Fibroblast of lung (primary cell): ENCODE results near the gene PNMA6E. TPM values are rescaled to one million over a fixed set of nuclear protein-coding genes. Genes with fewer than 3 reads are reported as not detected.
A peak's percentile ranks its signal among the peaks of the same experiment; 100 is the strongest.

Source experiments
- DNase-seq, 2 donors: peaks; one replicate each; pipeline versions ENCODE4 v3.0.0 to v3.0.0-alpha.2; 2010; ENCODE audit warnings: low read depth in 2 of 2
- H2AFZ ChIP-seq: 2 replicates; pipeline ENCODE4 v1.5.1; 2012; ENCODE audit warnings: low read length, control low read depth, inconsistent platforms
- H3K27ac ChIP-seq: 2 replicates; pipeline ENCODE4 v1.5.1; 2011; ENCODE audit warnings: low read length, control low read depth; ENCODE audit not compliant: insufficient read depth
- H3K27me3 ChIP-seq: 2 replicates; pipeline ENCODE4 v1.5.1; 2011; ENCODE audit warnings: mild to moderate bottlenecking, low read length; ENCODE audit not compliant: control insufficient read depth, insufficient read depth
- H3K36me3 ChIP-seq: 2 replicates; pipeline ENCODE4 v1.5.1; 2011; ENCODE audit warnings: low read length; ENCODE audit not compliant: control insufficient read depth, insufficient read depth
- H3K4me1 ChIP-seq: 2 replicates; pipeline ENCODE4 v1.5.1; 2011; ENCODE audit warnings: low read length; ENCODE audit not compliant: control insufficient read depth, insufficient read depth; ENCODE audit errors: extremely low read depth
- H3K4me2 ChIP-seq: 2 replicates; pipeline ENCODE4 v1.5.1; 2011; ENCODE audit warnings: low read length, control low read depth; ENCODE audit not compliant: insufficient read depth; ENCODE audit errors: extremely low read depth
- H3K4me3 ChIP-seq, 4 experiments: fragments of 200-600 bp in 1 of 4; sonication (generic) in 1 of 4; replicated peaks in 1 of 4; 2 replicates each; pipeline ENCODE4 v1.5.1; 2011 to 2016; ENCODE audit warnings: low read length in 4 of 4, low read depth in 3 of 4, mild to moderate bottlenecking in 3 of 4, control low read depth in 2 of 4, inconsistent platforms in 1 of 4, mixed read lengths in 1 of 4; ENCODE audit not compliant: insufficient read depth in 1 of 4; ENCODE audit errors: control extremely low read depth in 1 of 4
- H3K79me2 ChIP-seq: 2 replicates; pipeline ENCODE4 v1.5.1; 2012; ENCODE audit warnings: mild to moderate bottlenecking, low read length, inconsistent platforms; ENCODE audit not compliant: control insufficient read depth, insufficient read depth
- H3K9ac ChIP-seq: 2 replicates; pipeline ENCODE4 v1.5.1; 2011; ENCODE audit warnings: mild to moderate bottlenecking, low read length, control low read depth; ENCODE audit not compliant: insufficient read depth
- H3K9me3 ChIP-seq: 2 replicates; pipeline ENCODE4 v1.5.1; 2012; ENCODE audit warnings: low read depth, low read length; ENCODE audit not compliant: control insufficient read depth, insufficient read depth
- H4K20me1 ChIP-seq: 2 replicates; pipeline ENCODE4 v1.5.1; 2011; ENCODE audit warnings: low read length; ENCODE audit not compliant: control insufficient read depth, insufficient read depth; ENCODE audit errors: extremely low read depth
- EZH2 ChIP-seq: IDR thresholded peaks from 2 replicates; pipeline ENCODE4 v1.5.1; 2012; ENCODE audit warnings: low read length, control low read depth, mild to moderate bottlenecking; ENCODE audit errors: missing control alignments
- polyA plus RNA-seq, 2 donors: library from polyadenylated mRNA; depleted of rRNA in 1 of 2; stranded (reverse) in 1 of 2; unstranded in 1 of 2; fragments of >200 nt; gene quantifications; 2 replicates each; pipeline ENCODE4 v1.2.1, GENCODE V29; 2011 to 2012; ENCODE audit warnings: missing spikeins in 1 of 2
- total RNA-seq: library from RNA; depleted of rRNA; stranded (reverse); fragments of >200 nt; gene quantifications from 2 replicates; pipeline ENCODE4 v1.2.1, GENCODE V29; 2014
- TF ChIP-seq, protein P1 (sequence below), 2 donors: IDR thresholded peaks in 1 of 2; conservative IDR thresholded peaks in 1 of 2; 1 replicate in 1 of 2; 2 replicates in 1 of 2; pipeline ENCODE4 v1.5.1; 2011 to 2012; ENCODE audit warnings: low read length in 2 of 2, control low read depth in 1 of 2, inconsistent platforms in 1 of 2, low read depth in 1 of 2, mild to moderate bottlenecking in 1 of 2

The PNMA6E gene
- total and polyA plus RNA-seq, 2 donors (not counting 1 experiment from before 2014, with no cell fraction given): not detected

DNA sequence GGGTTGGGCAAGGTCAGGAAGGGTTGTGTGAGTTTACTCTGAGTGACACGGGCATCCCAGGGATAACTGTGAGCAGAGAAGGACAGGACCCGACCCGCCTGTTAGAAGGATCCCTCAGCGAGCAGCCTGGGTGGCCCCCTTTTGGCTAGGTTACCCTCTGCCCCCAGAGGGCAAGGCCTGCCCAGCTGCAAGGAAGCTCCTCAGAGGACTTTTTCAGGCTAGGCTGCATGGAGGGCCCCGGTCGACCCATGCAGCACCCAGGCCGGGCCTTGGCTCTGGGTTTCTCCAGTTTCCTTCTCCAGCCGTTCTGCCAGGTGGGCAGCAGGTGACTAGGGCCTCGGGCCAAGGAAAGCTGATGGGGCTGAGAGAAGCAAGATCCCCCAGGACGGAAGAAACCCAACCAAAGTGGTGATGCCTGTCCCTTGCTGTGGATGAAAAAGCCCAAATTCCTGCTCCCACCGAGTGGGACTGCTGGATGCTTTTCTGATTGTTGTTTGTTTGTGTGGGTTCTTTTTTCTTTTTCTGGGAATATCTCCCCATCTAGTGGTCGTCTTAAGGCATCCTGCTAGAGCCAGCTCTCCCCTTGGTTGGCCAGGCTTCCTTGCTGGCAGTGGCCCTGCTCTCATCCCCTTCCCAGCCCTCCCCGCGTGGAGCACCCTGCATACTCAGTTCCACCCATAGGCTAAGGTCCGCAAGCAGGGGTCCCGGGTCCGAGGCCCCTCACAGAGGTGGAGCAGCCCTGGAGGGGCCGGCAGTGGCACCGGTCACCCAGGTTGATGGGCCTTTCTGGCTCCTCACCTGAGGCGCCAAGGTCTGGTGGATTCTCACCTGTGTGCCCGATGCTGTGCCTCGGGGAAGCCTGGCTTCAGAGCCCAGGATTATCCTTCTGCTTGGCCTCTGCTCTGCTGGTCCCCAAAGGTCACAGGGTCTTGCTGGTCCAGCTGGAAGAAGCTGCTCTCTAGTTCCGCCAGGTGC is 11.9 kb upstream of the PNMA6E start:
- no peak for TF ChIP-seq EZH2
- TF ChIP-seq, protein P1, sequence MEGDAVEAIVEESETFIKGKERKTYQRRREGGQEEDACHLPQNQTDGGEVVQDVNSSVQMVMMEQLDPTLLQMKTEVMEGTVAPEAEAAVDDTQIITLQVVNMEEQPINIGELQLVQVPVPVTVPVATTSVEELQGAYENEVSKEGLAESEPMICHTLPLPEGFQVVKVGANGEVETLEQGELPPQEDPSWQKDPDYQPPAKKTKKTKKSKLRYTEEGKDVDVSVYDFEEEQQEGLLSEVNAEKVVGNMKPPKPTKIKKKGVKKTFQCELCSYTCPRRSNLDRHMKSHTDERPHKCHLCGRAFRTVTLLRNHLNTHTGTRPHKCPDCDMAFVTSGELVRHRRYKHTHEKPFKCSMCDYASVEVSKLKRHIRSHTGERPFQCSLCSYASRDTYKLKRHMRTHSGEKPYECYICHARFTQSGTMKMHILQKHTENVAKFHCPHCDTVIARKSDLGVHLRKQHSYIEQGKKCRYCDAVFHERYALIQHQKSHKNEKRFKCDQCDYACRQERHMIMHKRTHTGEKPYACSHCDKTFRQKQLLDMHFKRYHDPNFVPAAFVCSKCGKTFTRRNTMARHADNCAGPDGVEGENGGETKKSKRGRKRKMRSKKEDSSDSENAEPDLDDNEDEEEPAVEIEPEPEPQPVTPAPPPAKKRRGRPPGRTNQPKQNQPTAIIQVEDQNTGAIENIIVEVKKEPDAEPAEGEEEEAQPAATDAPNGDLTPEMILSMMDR (conservative IDR thresholded peaks at IDR 0.05 in 1 of 2, IDR thresholded peaks at IDR 0.05 in 1 of 2; ENCODE audit: low read depth in 1 of 2, low read length in 2 of 2): no peak
- no peak overlapping the region for H2AFZ ChIP-seq
- H4K20me1 ChIP-seq: no peaks in the 10 kb centered on the region
- H3K36me3 ChIP-seq: no peaks in the 10 kb centered on the region
- H3K4me3 ChIP-seq: no peak overlapping the region
- H3K27ac ChIP-seq: no peak overlapping the region
- no peak overlapping the region for H3K4me2 ChIP-seq
- peaks cover 5% of the 10 kb centered on the region for H3K27me3 ChIP-seq
- no peaks in the 10 kb centered on the region for H3K4me1 ChIP-seq
- no peaks in the 10 kb centered on the region for H3K9me3 ChIP-seq
- H3K79me2 ChIP-seq: no peaks in the 10 kb centered on the region
- no peak overlapping the region for H3K9ac ChIP-seq
- peak in 1 of 2 donors; percentile 2 for DNase-seq

DNA sequence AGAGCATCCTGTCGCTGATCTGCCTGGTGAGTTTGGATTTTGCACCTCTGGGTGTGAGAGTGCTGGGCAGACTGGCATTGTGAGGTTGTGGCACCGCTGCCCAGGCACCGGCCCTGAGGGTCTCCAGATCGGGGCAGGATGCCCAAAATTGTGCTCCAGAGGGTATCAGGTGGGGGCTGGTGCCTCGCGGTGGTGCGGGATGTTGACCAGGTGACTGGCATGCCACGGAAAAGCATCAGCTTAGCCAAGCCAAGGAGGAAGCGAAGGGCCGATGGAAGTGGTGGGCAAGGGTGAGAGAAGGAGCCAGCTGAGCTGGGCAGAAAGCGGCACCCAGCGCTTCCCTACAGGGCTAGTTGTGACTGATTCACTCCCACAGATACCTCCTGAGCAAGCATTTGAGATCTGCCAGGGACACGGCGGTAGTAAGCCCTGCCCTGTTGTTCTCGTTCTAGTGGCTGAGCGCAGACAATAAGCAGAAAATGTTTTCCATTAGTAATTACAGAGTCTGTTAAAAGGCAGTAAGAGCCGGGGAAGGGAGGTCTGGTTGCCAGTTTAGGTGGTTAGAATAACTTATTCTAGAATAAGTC is 10.9 kb upstream of the PNMA6E start:
- no peak for TF ChIP-seq EZH2
- Histone ChIP-seq H3K27ac (no peak overlapping the region), H3K9ac (no peak overlapping the region), H3K4me3 (peak overlapping the region in 1 of 4 experiments; percentile 51), H3K36me3 (no peaks in the 10 kb centered on the region), H3K79me2 (no peaks in the 10 kb centered on the region), H3K9me3 (no peaks in the 10 kb centered on the region), H2AFZ (no peak overlapping the region), H4K20me1 (no peaks in the 10 kb centered on the region), H3K4me1 (no peaks in the 10 kb centered on the region), H3K4me2 (no peak overlapping the region), H3K27me3 (peaks cover 5% of the 10 kb centered on the region)
- DNase-seq: no peak

DNA sequence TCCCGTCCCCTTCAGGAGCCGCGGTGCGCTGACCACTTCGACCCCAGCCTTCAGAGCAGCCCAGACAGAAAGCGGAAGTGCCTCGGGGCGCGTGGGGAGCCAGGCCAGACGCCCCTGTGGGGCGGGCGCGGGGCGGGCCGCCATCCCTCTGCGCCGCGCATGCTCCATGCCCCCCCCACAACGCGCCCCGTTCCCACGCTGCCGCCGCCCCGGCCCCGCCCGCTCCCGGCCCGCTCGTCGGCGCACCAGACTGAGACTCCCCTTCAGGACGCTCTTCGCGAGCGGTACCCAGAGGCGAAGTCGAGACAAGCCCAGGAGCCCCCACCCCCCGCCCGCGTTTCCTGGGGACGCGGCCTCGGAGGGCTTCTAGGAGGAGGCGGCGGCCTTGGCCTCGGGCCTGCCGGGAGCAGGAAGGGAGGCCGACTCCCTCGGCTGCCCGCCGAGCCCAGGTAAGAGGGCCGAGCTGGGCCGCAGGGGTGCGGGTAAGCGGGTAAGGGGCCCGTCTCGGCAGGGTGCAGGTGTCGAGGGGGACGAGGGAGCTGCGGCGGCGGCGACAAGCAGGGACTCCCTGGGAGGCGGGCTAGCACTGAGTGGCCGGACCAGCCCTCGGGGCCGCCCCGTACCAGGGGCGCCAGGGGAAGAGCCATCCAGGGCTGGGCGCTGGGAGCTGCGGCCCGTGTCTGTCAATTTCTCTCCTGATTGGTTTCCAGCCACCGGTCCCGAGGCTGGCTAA is 10.3 kb upstream of the PNMA6E start, which contains the start of gene ZFP92:
TSS of gene ZFP92 (plus strand) at position 218 of the 733 bp plus-strand sequence. CDS start 6,851 bp downstream, outside the sequence.
- Histone ChIP-seq H3K79me2 (no peaks in the 10 kb centered on the region), H4K20me1 (no peaks in the 10 kb centered on the region), H3K4me3 (peak within 1 kb of the TSS in 1 of 4 experiments; percentile 51), H3K27ac (no peak within 1 kb of the TSS), H3K4me2 (no peak within 1 kb of the TSS), H3K36me3 (no peaks in the 10 kb centered on the region), H3K27me3 (peaks cover 5% of the 10 kb centered on the region), H2AFZ (no peak within 1 kb of the TSS), H3K9ac (no peak within 1 kb of the TSS), H3K9me3 (no peaks in the 10 kb centered on the region), H3K4me1 (no peaks in the 10 kb centered on the region)
- no peak for TF ChIP-seq EZH2
- TF ChIP-seq, protein P1 (conservative IDR thresholded peaks at IDR 0.05 in 1 of 2, IDR thresholded peaks at IDR 0.05 in 1 of 2; ENCODE audit: low read depth in 1 of 2, low read length in 2 of 2): no peak
- no peak for DNase-seq
